SU-DHL-6 (cell line): ENCODE results near the gene ACVR1B.

ENCODE experiments used
- CTCF ChIP-seq: fragments of 200-600 bp; sonication (generic); IDR thresholded peaks from one replicate; pipeline ENCODE4 v1.5.1; 2017; ENCODE audit warnings: antibody characterized with exemption, mild to moderate bottlenecking, low read length, moderate library complexity; ENCODE audit not compliant: insufficient read depth, poor library complexity, severe bottlenecking
- EZH2phosphoT487 ChIP-seq: fragments of 200-600 bp; sonication (generic), shearing (Covaris generic); conservative IDR thresholded peaks from 2 replicates; pipeline ENCODE4 v1.6.1; 2018; ENCODE audit warnings: mild to moderate bottlenecking, antibody characterized with exemption, low read length, moderate library complexity, mixed read lengths

- TF ChIP-seq CTCF (no peak), EZH2phosphoT487 (no peak)
These were observed 7.7 kb downstream of the ACVR1B start for GRCh38 chr12:51959211-51959610.
